ENCODE data around the gene ODAPH.

Gene ODAPH

DNA sequence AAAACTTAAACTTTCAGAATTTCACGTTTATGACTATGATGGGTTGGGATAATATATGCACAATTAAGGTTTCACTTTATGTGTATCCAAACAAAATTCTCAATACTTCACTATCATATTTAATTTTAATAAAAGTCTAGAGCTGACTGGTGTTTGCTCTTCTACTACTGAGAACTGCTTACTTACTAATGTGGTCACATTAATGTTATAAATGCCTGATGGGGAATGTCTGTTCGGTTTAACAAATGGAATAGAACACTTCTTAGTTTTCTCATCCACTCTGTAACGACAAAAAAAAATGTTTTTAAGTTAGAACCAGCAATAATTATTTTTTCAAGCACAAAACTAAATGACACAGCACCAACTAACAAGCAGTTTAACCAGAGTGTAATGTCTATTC, 40.2 kb downstream of the ODAPH start:
- Histone ChIP-seq H3K4me1 (ENCODE audit: insufficient read depth, poor library complexity, severe bottlenecking) (no peaks in the 10 kb centered on the region), H3K9me3 (ENCODE audit: severe bottlenecking) (no peaks in the 10 kb centered on the region), H3K27me3 (ENCODE audit: insufficient read depth, poor library complexity, severe bottlenecking) (no peaks in the 10 kb centered on the region), H3K4me3 (ENCODE audit: severe bottlenecking) (no peak overlapping the region), H3K36me3 (ENCODE audit: low read depth) (no peaks in the 10 kb centered on the region), H3K27ac (ENCODE audit: poor library complexity, severe bottlenecking) (no peak overlapping the region)
- DNase-seq (ENCODE audit: low spot score): no peak
- ATAC-seq (ENCODE audit: low read depth): no peak
- TF ChIP-seq, protein P1, sequence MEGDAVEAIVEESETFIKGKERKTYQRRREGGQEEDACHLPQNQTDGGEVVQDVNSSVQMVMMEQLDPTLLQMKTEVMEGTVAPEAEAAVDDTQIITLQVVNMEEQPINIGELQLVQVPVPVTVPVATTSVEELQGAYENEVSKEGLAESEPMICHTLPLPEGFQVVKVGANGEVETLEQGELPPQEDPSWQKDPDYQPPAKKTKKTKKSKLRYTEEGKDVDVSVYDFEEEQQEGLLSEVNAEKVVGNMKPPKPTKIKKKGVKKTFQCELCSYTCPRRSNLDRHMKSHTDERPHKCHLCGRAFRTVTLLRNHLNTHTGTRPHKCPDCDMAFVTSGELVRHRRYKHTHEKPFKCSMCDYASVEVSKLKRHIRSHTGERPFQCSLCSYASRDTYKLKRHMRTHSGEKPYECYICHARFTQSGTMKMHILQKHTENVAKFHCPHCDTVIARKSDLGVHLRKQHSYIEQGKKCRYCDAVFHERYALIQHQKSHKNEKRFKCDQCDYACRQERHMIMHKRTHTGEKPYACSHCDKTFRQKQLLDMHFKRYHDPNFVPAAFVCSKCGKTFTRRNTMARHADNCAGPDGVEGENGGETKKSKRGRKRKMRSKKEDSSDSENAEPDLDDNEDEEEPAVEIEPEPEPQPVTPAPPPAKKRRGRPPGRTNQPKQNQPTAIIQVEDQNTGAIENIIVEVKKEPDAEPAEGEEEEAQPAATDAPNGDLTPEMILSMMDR (IDR thresholded peaks at IDR 0.05; ENCODE audit: poor library complexity, severe bottlenecking): no peak

DNA sequence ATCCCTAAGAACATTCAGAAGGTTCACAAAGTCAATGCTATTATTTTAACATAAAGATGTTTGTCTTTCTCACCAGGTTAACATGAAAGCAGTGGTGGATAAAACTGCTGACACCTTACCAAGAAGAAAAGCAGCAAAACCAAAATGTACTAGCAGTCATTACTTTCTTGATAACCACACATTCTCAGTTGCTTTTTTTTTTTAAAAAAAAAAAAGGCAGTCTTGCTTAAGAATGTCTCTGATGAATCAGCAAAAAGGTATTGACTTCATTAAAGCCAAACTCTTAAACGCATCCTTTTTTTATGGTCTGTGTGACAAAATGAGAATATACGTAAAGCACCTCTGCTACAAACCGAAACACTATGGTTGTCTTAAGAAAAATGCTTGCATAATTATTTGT, 42.5 kb downstream of the ODAPH start:
- peak; percentile 17; the same call in 1 of the 3 replicates for ATAC-seq (ENCODE audit: low read depth)
- H3K27ac ChIP-seq (ENCODE audit: poor library complexity, severe bottlenecking): no peak overlapping the region
- DNase-seq (ENCODE audit: low spot score): no peak
- no peaks in the 10 kb centered on the region for H3K4me1 ChIP-seq (ENCODE audit: insufficient read depth, poor library complexity, severe bottlenecking)
- no peaks in the 10 kb centered on the region for H3K9me3 ChIP-seq (ENCODE audit: severe bottlenecking)
- H3K36me3 ChIP-seq (ENCODE audit: low read depth): no peaks in the 10 kb centered on the region
- TF ChIP-seq, protein P1 (IDR thresholded peaks at IDR 0.05; ENCODE audit: poor library complexity, severe bottlenecking): no peak
- no peaks in the 10 kb centered on the region for H3K27me3 ChIP-seq (ENCODE audit: insufficient read depth, poor library complexity, severe bottlenecking)
- H3K4me3 ChIP-seq (ENCODE audit: severe bottlenecking): no peak overlapping the region

- DNase-seq (ENCODE audit: low spot score) (no peak), ATAC-seq (ENCODE audit: low read depth) (no peak)
- no peaks in the 10 kb centered on the region for H3K36me3 ChIP-seq (ENCODE audit: low read depth)
- no peaks in the 10 kb centered on the region for H3K4me1 ChIP-seq (ENCODE audit: insufficient read depth, poor library complexity, severe bottlenecking)
- no peak overlapping the region for H3K4me3 ChIP-seq (ENCODE audit: severe bottlenecking)
- H3K27me3 ChIP-seq (ENCODE audit: insufficient read depth, poor library complexity, severe bottlenecking): no peaks in the 10 kb centered on the region
- H3K9me3 ChIP-seq (ENCODE audit: severe bottlenecking): no peaks in the 10 kb centered on the region
- TF ChIP-seq, protein P1 (IDR thresholded peaks at IDR 0.05; ENCODE audit: poor library complexity, severe bottlenecking): no peak
- H3K27ac ChIP-seq (ENCODE audit: poor library complexity, severe bottlenecking): no peak overlapping the region
These were observed 43.8 kb downstream of the ODAPH start for GRCh38 chr4:75599647-75600046.

- no peak overlapping the region for H3K27ac ChIP-seq (ENCODE audit: poor library complexity, severe bottlenecking)
- TF ChIP-seq, protein P1 (IDR thresholded peaks at IDR 0.05; ENCODE audit: poor library complexity, severe bottlenecking): no peak
- H3K27me3 ChIP-seq (ENCODE audit: insufficient read depth, poor library complexity, severe bottlenecking): no peaks in the 10 kb centered on the region
- DNase-seq (ENCODE audit: low spot score) (no peak), ATAC-seq (ENCODE audit: low read depth) (no peak)
- H3K36me3 ChIP-seq (ENCODE audit: low read depth): no peaks in the 10 kb centered on the region
- no peaks in the 10 kb centered on the region for H3K9me3 ChIP-seq (ENCODE audit: severe bottlenecking)
- H3K4me1 ChIP-seq (ENCODE audit: insufficient read depth, poor library complexity, severe bottlenecking): no peaks in the 10 kb centered on the region
- no peak overlapping the region for H3K4me3 ChIP-seq (ENCODE audit: severe bottlenecking)
These were observed 50.1 kb downstream of the ODAPH start for GRCh38 chr4:75605928-75606327.

DNA sequence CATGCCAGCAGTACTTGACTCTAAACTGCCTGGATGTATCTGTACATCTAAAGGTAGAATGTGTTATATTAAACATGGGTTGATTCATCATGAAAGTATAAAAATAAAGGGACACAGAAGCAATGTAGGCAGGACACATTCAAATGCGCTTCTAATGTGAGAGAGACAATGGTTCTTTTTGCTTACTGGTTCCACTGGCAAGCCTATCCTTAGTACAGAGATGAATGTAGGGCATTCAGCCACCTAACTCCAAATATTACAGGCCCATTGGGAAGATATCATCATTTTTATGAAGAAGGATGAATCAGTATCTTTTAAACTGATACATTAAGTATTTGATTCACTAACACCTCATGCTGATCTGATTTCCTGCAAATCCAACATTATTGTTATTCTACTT, 56.4 kb downstream of the ODAPH start:
- Histone ChIP-seq H3K36me3 (ENCODE audit: low read depth) (no peaks in the 10 kb centered on the region), H3K27me3 (ENCODE audit: insufficient read depth, poor library complexity, severe bottlenecking) (no peaks in the 10 kb centered on the region), H3K9me3 (ENCODE audit: severe bottlenecking) (no peaks in the 10 kb centered on the region), H3K27ac (ENCODE audit: poor library complexity, severe bottlenecking) (no peak overlapping the region), H3K4me3 (ENCODE audit: severe bottlenecking) (no peak overlapping the region), H3K4me1 (ENCODE audit: insufficient read depth, poor library complexity, severe bottlenecking) (no peaks in the 10 kb centered on the region)
- ATAC-seq (ENCODE audit: low read depth): no peak
- TF ChIP-seq, protein P1 (IDR thresholded peaks at IDR 0.05; ENCODE audit: poor library complexity, severe bottlenecking): no peak
- no peak for DNase-seq (ENCODE audit: low spot score)

Measured in RWPE2 (cell line).